Osteoblast (primary cell): ENCODE results near the gene ZC3H12C. TPM values are rescaled to one million over a fixed set of nuclear protein-coding genes. Genes with fewer than 3 reads are reported as not detected.
"Not testable (repeated sequence)": the region's sequence is repeated elsewhere in the genome, so short reads cannot be mapped to it uniquely, and the experiment has no call there.

Experiments
- DNase-seq: peaks from one replicate; pipeline ENCODE4 v3.0.0; 2011; ENCODE audit warnings: low spot score, mixed read lengths; ENCODE audit not compliant: insufficient read length; ENCODE audit errors: missing footprints
- H2AFZ ChIP-seq: 2 replicates; pipeline ENCODE4 v1.6.0; 2011; ENCODE audit warnings: mild to moderate bottlenecking, low read length
- H3K27ac ChIP-seq: 2 replicates; pipeline ENCODE4 v1.5.1; 2011; ENCODE audit warnings: mild to moderate bottlenecking, low read depth, low read length, moderate library complexity
- H3K27me3 ChIP-seq: 2 replicates; pipeline ENCODE4 v1.6.0; 2012; ENCODE audit warnings: mild to moderate bottlenecking, control low read depth, inconsistent platforms, low read length, moderate library complexity; ENCODE audit not compliant: insufficient read depth
- H3K36me3 ChIP-seq: 2 replicates; pipeline ENCODE4 v1.5.1; 2011; ENCODE audit warnings: mild to moderate bottlenecking, low read length, control low read depth, moderate library complexity; ENCODE audit not compliant: insufficient read depth
- H3K4me1 ChIP-seq: 2 replicates; pipeline ENCODE4 v1.5.1; 2011; ENCODE audit warnings: mild to moderate bottlenecking, low read length, control low read depth, moderate library complexity; ENCODE audit not compliant: insufficient read depth
- H3K4me2 ChIP-seq: 2 replicates; pipeline ENCODE4 v1.6.0; 2011; ENCODE audit warnings: mild to moderate bottlenecking, low read length; ENCODE audit not compliant: insufficient read depth
- H3K4me3 ChIP-seq: fragments of 200-600 bp; sonication (generic); 3 replicates; pipeline ENCODE4 v1.5.1; 2012; ENCODE audit warnings: mild to moderate bottlenecking, low read length, inconsistent platforms; ENCODE audit not compliant: insufficient read depth
- H3K79me2 ChIP-seq: 2 replicates; pipeline ENCODE4 v1.6.0; 2012; ENCODE audit warnings: mild to moderate bottlenecking, low read length, control low read depth, inconsistent platforms; ENCODE audit not compliant: insufficient read depth
- H3K9me3 ChIP-seq: 2 replicates; pipeline ENCODE4 v1.5.1; 2011; ENCODE audit warnings: low read depth, low read length, control low read depth
- H4K20me1 ChIP-seq: 2 replicates; pipeline ENCODE4 v1.6.0; 2012; ENCODE audit warnings: mild to moderate bottlenecking, low read length, control low read depth; ENCODE audit not compliant: insufficient read depth
- CTCF ChIP-seq: IDR thresholded peaks from 2 replicates; pipeline ENCODE4 v1.5.1; 2011; ENCODE audit warnings: mild to moderate bottlenecking, low read depth, low read length, moderate library complexity; ENCODE audit errors: extremely low read depth
- total RNA-seq: library from RNA; depleted of rRNA; stranded (reverse); fragments of >200 nt; gene quantifications from 2 replicates; pipeline ENCODE4 v1.2.3, GENCODE V29; 2012

ZC3H12C gene
- total RNA-seq, 1 donor: 10.5 TPM

- H3K27me3 ChIP-seq: no peaks in the 10 kb centered on the region
- no peak overlapping the region for H3K4me3 ChIP-seq
- no peaks in the 10 kb centered on the region for H4K20me1 ChIP-seq
- no peak overlapping the region for H3K4me2 ChIP-seq
- no peaks in the 10 kb centered on the region for H3K79me2 ChIP-seq
- H2AFZ ChIP-seq: no peak overlapping the region
- H3K4me1 ChIP-seq: peaks cover 19% of the 10 kb centered on the region
- DNase-seq: peak; percentile 31
- peak overlapping the region; percentile 19 for H3K27ac ChIP-seq
- no peak for TF ChIP-seq CTCF
- H3K36me3 ChIP-seq: no peaks in the 10 kb centered on the region
- no peaks in the 10 kb centered on the region for H3K9me3 ChIP-seq
Observed at GRCh38 chr11:110200241-110200640, 107.0 kb downstream of the ZC3H12C start.

GRCh38 chr11:110200836-110201235 lies 107.6 kb downstream of the ZC3H12C start:
- Histone ChIP-seq H3K4me2 (no peak overlapping the region), H3K4me1 (peaks cover 13% of the 10 kb centered on the region), H3K27ac (peak overlapping the region; percentile 19), H4K20me1 (no peaks in the 10 kb centered on the region), H3K36me3 (no peaks in the 10 kb centered on the region), H3K27me3 (no peaks in the 10 kb centered on the region), H3K79me2 (no peaks in the 10 kb centered on the region), H3K4me3 (no peak overlapping the region), H2AFZ (no peak overlapping the region), H3K9me3 (no peaks in the 10 kb centered on the region)
- no peak for TF ChIP-seq CTCF
- no peak for DNase-seq

GRCh38 chr11:110207123-110207522 lies 113.9 kb downstream of the ZC3H12C start:
- TF ChIP-seq CTCF: no peak
- H3K79me2 ChIP-seq: no peaks in the 10 kb centered on the region
- DNase-seq: no peak

GRCh38 chr11:110208678-110209312 lies 115.6 kb downstream of the ZC3H12C start:
- H3K4me1 ChIP-seq, H3K9me3 ChIP-seq, H2AFZ ChIP-seq, H3K27ac ChIP-seq, DNase-seq, H3K27me3 ChIP-seq, H3K36me3 ChIP-seq, H3K79me2 ChIP-seq, H4K20me1 ChIP-seq: not testable (repeated sequence)
- Histone ChIP-seq H3K4me3 (peak overlapping the region; percentile 33), H3K4me2 (peak overlapping the region; percentile 36)

More at GRCh38 chr11:110207123-110207522, 113.9 kb downstream of the ZC3H12C start:
- H2AFZ ChIP-seq: no peak overlapping the region
- H3K4me2 ChIP-seq: no peak overlapping the region
- no peaks in the 10 kb centered on the region for H3K4me1 ChIP-seq
- H3K27me3 ChIP-seq: no peaks in the 10 kb centered on the region
- H3K4me3 ChIP-seq: no peak overlapping the region
- no peaks in the 10 kb centered on the region for H3K36me3 ChIP-seq
- H3K9me3 ChIP-seq: no peaks in the 10 kb centered on the region
- H3K27ac ChIP-seq: no peak overlapping the region
- no peaks in the 10 kb centered on the region for H4K20me1 ChIP-seq

GRCh38 chr11:110209313-110209694 lies 116.1 kb downstream of the ZC3H12C start:
- not testable (repeated sequence) for H2AFZ ChIP-seq, DNase-seq, H3K4me2 ChIP-seq, H3K4me1 ChIP-seq, H3K36me3 ChIP-seq, H3K79me2 ChIP-seq, H3K27ac ChIP-seq, H3K27me3 ChIP-seq, H4K20me1 ChIP-seq, H3K9me3 ChIP-seq
- H3K4me3 ChIP-seq: peak overlapping the region; percentile 33
